ENCODE data around the gene PLEKHA1.

- TF ChIP-seq CTCF (IDR thresholded peaks at IDR 0.05; ENCODE audit: extremely low read depth in 1 of 2, insufficient read depth in 1 of 2, low read depth in 1 of 2, low read length in 2 of 2) (no peak), FOS (IDR thresholded peaks at IDR 0.05; ENCODE audit: borderline replicate concordance, insufficient read depth, low read length) (no peak), POLR2AphosphoS5 (IDR thresholded peaks at IDR 0.05; ENCODE audit: insufficient read depth, low read depth, low read length) (no peak), EZH2 (IDR thresholded peaks at IDR 0.05; ENCODE audit: borderline replicate concordance, low read depth, low read length, severe bottlenecking) (no peak), POLR2A (IDR thresholded peaks at IDR 0.05; ENCODE audit: low read depth, low read length) (no peak), JUN (IDR thresholded peaks at IDR 0.05; ENCODE audit: borderline replicate concordance, insufficient read depth, insufficient read length, low read depth) (no peak), GATA2 (IDR thresholded peaks at IDR 0.05; ENCODE audit: insufficient read depth, insufficient read length, low read depth, low read length) (no peak)
- TF ChIP-seq, protein P1, sequence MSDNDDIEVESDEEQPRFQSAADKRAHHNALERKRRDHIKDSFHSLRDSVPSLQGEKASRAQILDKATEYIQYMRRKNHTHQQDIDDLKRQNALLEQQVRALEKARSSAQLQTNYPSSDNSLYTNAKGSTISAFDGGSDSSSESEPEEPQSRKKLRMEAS (IDR thresholded peaks at IDR 0.05; ENCODE audit: insufficient read depth, insufficient read length) = no peak
These were observed 105.8 kb downstream of the PLEKHA1 start for GRCh38 chr10:122480146-122480833.
